ENCODE results near the gene FCRL3. TPM values are rescaled to one million over a fixed set of nuclear protein-coding genes. Genes with fewer than 3 reads are reported as not detected.

The FCRL3 gene
- total and polyA plus RNA-seq, 2 of the 13 experiments (the other 11 are each of a cell fraction or from before 2014, with no cell fraction given), result not detected

- no peak for TF ChIP-seq ZSCAN5A (CRISPR knock-in tag; IDR thresholded peaks at IDR 0.05; ENCODE audit: borderline replicate concordance)
These were observed at the start of gene FCRL3 (continued) for GRCh38 chr1:157700732-157701131.

- no peaks in the 10 kb centered on the region for H3K36me3 ChIP-seq (replicated peaks in 1 of 2; ENCODE audit: control insufficient read depth in 1 of 2, insufficient read depth in 2 of 2, low read length in 2 of 2)
- no peak overlapping the region for H2AFZ ChIP-seq (ENCODE audit: low read length)
- in situ Hi-C loops (cut with HindIII; ENCODE audit: extremely low pct_ligation_motif_present, low pct_unique_long_range_greater_than_20kb) (loop anchor here (10.0 kb wide), 1 partner anchor 56 kb away; no protein-coding TSS in a partner anchor), intact Hi-C loops (cut with micrococcal nuclease; ENCODE audit: unreplicated experiment) (no loop called here)
- 33% methylated on average over 3 of the region's 3 CpGs for WGBS (ENCODE audit: low lambda C conversion rate)
- no peak overlapping the region for H3K4me2 ChIP-seq (ENCODE audit: low read depth, low read length)
- ChIA-PET POLR2A (no interaction called here), CTCF (ENCODE audit: low intra/inter-chr PET ratio, low total read pairs) (no interaction called here)
- no peaks in the 10 kb centered on the region for H3K79me2 ChIP-seq (ENCODE audit: insufficient read depth, low read length)
- H3K27ac ChIP-seq (ENCODE audit: extremely low read length, insufficient read depth, low read length), result no peak overlapping the region
- TF ChIP-seq RFXANK (CRISPR knock-in tag; IDR thresholded peaks at IDR 0.05), result no peak
- no peak for TF ChIP-seq SP140L (CRISPR knock-in tag; IDR thresholded peaks at IDR 0.05; ENCODE audit: borderline replicate concordance)
- TF ChIP-seq, protein P1, sequence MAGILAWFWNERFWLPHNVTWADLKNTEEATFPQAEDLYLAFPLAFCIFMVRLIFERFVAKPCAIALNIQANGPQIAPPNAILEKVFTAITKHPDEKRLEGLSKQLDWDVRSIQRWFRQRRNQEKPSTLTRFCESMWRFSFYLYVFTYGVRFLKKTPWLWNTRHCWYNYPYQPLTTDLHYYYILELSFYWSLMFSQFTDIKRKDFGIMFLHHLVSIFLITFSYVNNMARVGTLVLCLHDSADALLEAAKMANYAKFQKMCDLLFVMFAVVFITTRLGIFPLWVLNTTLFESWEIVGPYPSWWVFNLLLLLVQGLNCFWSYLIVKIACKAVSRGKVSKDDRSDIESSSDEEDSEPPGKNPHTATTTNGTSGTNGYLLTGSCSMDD (CRISPR knock-in tag; IDR thresholded peaks at IDR 0.05), result no peak
- no peak for TF ChIP-seq ZNF879 (CRISPR knock-in tag; IDR thresholded peaks at IDR 0.05)
- no peak for TF ChIP-seq ZNF569 (CRISPR knock-in tag; IDR thresholded peaks at IDR 0.05; ENCODE audit: borderline replicate concordance)
- no peak for TF ChIP-seq ZNF296 (CRISPR knock-in tag; conservative IDR thresholded peaks at IDR 0.05)
- TF ChIP-seq CBX5 (CRISPR knock-in tag; IDR thresholded peaks at IDR 0.05; ENCODE audit: borderline replicate concordance), result no peak
- no peak for TF ChIP-seq HMGA1 (CRISPR knock-in tag; conservative IDR thresholded peaks at IDR 0.05)
- TF ChIP-seq MLXIP (CRISPR knock-in tag; IDR thresholded peaks at IDR 0.05; ENCODE audit: borderline replicate concordance), result no peak
- H3K27me3 ChIP-seq (ENCODE audit: control insufficient read depth in 1 of 2, insufficient read depth in 2 of 2, low read length in 2 of 2), result no peaks in the 10 kb centered on the region
- H3K4me1 ChIP-seq (ENCODE audit: insufficient read depth, low read length), result no peaks in the 10 kb centered on the region
- FAIRE-seq (no peak), DNase-seq (ENCODE audit: low spot score) (no peak), ATAC-seq (no peak)
- H3K9ac ChIP-seq (ENCODE audit: insufficient read depth, low read depth, low read length), result no peak overlapping the region
- no peaks in the 10 kb centered on the region for H3K9me3 ChIP-seq (ENCODE audit: low read length)
- H3K4me3 ChIP-seq (replicated peaks in 1 of 3; ENCODE audit: insufficient read depth in 1 of 3, low read depth in 2 of 3, low read length in 3 of 3), result no peak overlapping the region
- no peaks in the 10 kb centered on the region for H4K20me1 ChIP-seq (ENCODE audit: insufficient read depth, low read length)
- no TSS peak for BruUV-seq (replicated peaks)
These were observed 47.8 kb upstream of the FCRL3 start for GRCh38 chr1:157748262-157748817.

Measured in HepG2 (cell line).